GM18526 (cell line): ENCODE measurements around the gene NRN1L.
A peak's percentile ranks its signal among the peaks of the same experiment; 100 is the strongest.

Experiments used
- POLR2A ChIP-seq: IDR thresholded peaks from 3 replicates; pipeline ENCODE4 v1.6.1; 2011; ENCODE audit not compliant: insufficient read length; ENCODE audit errors: extremely low read depth

Gene NRN1L

GRCh38 chr16:67919622-67920221 lies 35.0 kb downstream of the NRN1L start:
- no peak for TF ChIP-seq POLR2A

- no peak for TF ChIP-seq POLR2A
These were observed 37.5 kb downstream of the NRN1L start for GRCh38 chr16:67922221-67922620.

GRCh38 chr16:67922740-67923139 lies 38.1 kb downstream of the NRN1L start:
- TF ChIP-seq POLR2A = no peak

GRCh38 chr16:67923414-67924116 lies 38.9 kb downstream of the NRN1L start:
- TF ChIP-seq POLR2A = no peak

GRCh38 chr16:67924140-67924906 lies 39.6 kb downstream of the NRN1L start:
- TF ChIP-seq POLR2A = no peak

- no peak for TF ChIP-seq POLR2A
These were observed 41.6 kb downstream of the NRN1L start for GRCh38 chr16:67926181-67926750.

GRCh38 chr16:67927131-67927941 lies 42.7 kb downstream of the NRN1L start:
- TF ChIP-seq POLR2A = no peak

- no peak for TF ChIP-seq POLR2A
These were observed 43.5 kb downstream of the NRN1L start for GRCh38 chr16:67928147-67928546.

GRCh38 chr16:67928561-67929364 lies 44.1 kb downstream of the NRN1L start:
- no peak for TF ChIP-seq POLR2A

GRCh38 chr16:67930191-67930590 lies 45.5 kb downstream of the NRN1L start:
- no peak for TF ChIP-seq POLR2A

- TF ChIP-seq POLR2A = no peak
These were observed 46.1 kb downstream of the NRN1L start for GRCh38 chr16:67930678-67931211.

GRCh38 chr16:67931712-67932461 lies 47.2 kb downstream of the NRN1L start, which contains the start of gene CTRL:
CTRL (minus strand) TSS chr16:67931862; CDS start chr16:67931852, 10 bp downstream.
- TF ChIP-seq POLR2A = no peak

GRCh38 chr16:67932462-67932840 lies 47.8 kb downstream of the NRN1L start:
- TF ChIP-seq POLR2A = no peak

- peak; percentile 36 for TF ChIP-seq POLR2A
These were observed 49.1 kb downstream of the NRN1L start for GRCh38 chr16:67933805-67934204.
